A549 (cell line): Measurements from ENCODE around the gene ENTPD3. TPM values are rescaled to one million over a fixed set of nuclear protein-coding genes. Genes with fewer than 3 reads are reported as not detected.
A peak's percentile ranks its signal among the peaks of the same experiment; 100 is the strongest.

Source experiments
- ATAC-seq, 2 experiments: fragments of 200-7000 bp in 1 of 2; fragments of >200 bp in 1 of 2; cut with Nextera tagmentation in 1 of 2; cut with Tn5 transposase in 1 of 2; 3 replicates each; pipeline versions ENCODE4 v1.8.0 to v1.9.1; 2018 to 2020; ENCODE audit warnings: mild to moderate bottlenecking in 1 of 2, moderate library complexity in 1 of 2
- CTCF ChIA-PET: fragments of 300-600 bp; sonication (Branson Sonifier 250); formaldehyde crosslinking; extraction: SDS; loops from one replicate; lab custom pipeline; 2021; ENCODE audit warnings: antibody characterized with exemption, inconsistent platforms; lab: Yijun Ruan, JAX
- POLR2A ChIA-PET: fragments of 350-600 bp; formaldehyde crosslinking; extraction: SDS; loops from one replicate; lab custom pipeline; 2021; ENCODE audit warnings: antibody characterized with exemption, inconsistent platforms; lab: Yijun Ruan, JAX
- DNase-seq, 2 experiments: peaks; one replicate each; pipeline versions ENCODE4 v3.0.0 to v3.0.0-alpha.2; 2011 to 2016; ENCODE audit warnings: low read depth in 1 of 2, low spot score in 1 of 2
- FAIRE-seq: peaks from 2 replicates; lab custom pipeline; 2011; peaks lifted over from hg19 to GRCh38; lab: Jason Lieb, UNC
- H3K27ac ChIP-seq, 2 experiments: fragments of >200 bp; sonication (Bioruptor Twin); formaldehyde crosslinking; 3 replicates each; pipeline ENCODE4 v1.5.1; 2016 to 2017
- H3K4me1 ChIP-seq: fragments of >200 bp; sonication (Bioruptor Twin); formaldehyde crosslinking; 3 replicates; pipeline ENCODE4 v1.6.1; 2016
- H3K4me2 ChIP-seq: fragments of >200 bp; sonication (Bioruptor Twin); formaldehyde crosslinking; 3 replicates; pipeline ENCODE4 v1.6.1; 2016
- H3K4me3 ChIP-seq: fragments of >200 bp; sonication (Bioruptor Twin); formaldehyde crosslinking; 3 replicates; pipeline ENCODE4 v1.5.1; 2016
- H3K9me3 ChIP-seq: fragments of >200 bp; sonication (Bioruptor Twin); formaldehyde crosslinking; 3 replicates; pipeline ENCODE4 v1.6.1; 2016
- ATOH8 ChIP-seq: fragments of 250-450 bp; sonication (Bioruptor Pico); IDR thresholded peaks from 2 replicates; pipeline ENCODE4 v1.5.0; 2020; ENCODE audit warnings: low read depth, mild to moderate bottlenecking, moderate library complexity
- CBX2 ChIP-seq: fragments of 200-600 bp; sonication (generic); IDR thresholded peaks from 2 replicates; pipeline ENCODE4 v1.6.1; 2016; ENCODE audit warnings: low read depth, mild to moderate bottlenecking, borderline replicate concordance
- CBX8 ChIP-seq: fragments of 200-600 bp; sonication (generic); IDR thresholded peaks from 2 replicates; pipeline ENCODE4 v1.6.1; 2016
- CHD4 ChIP-seq: fragments of 200-600 bp; sonication (generic); IDR thresholded peaks from 2 replicates; pipeline ENCODE4 v1.6.1; 2016; ENCODE audit warnings: antibody characterized with exemption, mild to moderate bottlenecking, borderline replicate concordance
- CTCF ChIP-seq: fragments of >200 bp; sonication (Bioruptor Twin); formaldehyde crosslinking; IDR thresholded peaks from 3 replicates; pipeline ENCODE4 v1.5.1; 2016
- EHF ChIP-seq: fragments of 250-450 bp; sonication (Bioruptor Pico); IDR thresholded peaks from 2 replicates; pipeline ENCODE4 v1.5.0; 2020; ENCODE audit warnings: mild to moderate bottlenecking
- FOSL2 ChIP-seq, 2 experiments: fragments of 450-650 bp in 1 of 2; fragments of >200 bp in 1 of 2; sonication (Bioruptor Twin) in 1 of 2; formaldehyde crosslinking; IDR thresholded peaks; 2 replicates each; pipeline versions ENCODE4 v1.5.0 to v1.6.1; 2016 to 2020; ENCODE audit warnings: mild to moderate bottlenecking in 1 of 2, moderate library complexity in 1 of 2
- HEYL ChIP-seq: fragments of 250-450 bp; sonication (Bioruptor Pico); IDR thresholded peaks from 2 replicates; pipeline ENCODE4 v1.8.0; 2021; ENCODE audit warnings: mild to moderate bottlenecking, moderate library complexity
- HMGXB4 ChIP-seq: fragments of 250-450 bp; sonication (Bioruptor Pico); IDR thresholded peaks from 2 replicates; pipeline ENCODE4 v1.5.0; 2021; ENCODE audit warnings: mild to moderate bottlenecking, moderate library complexity, borderline replicate concordance
- HOXB5 ChIP-seq: fragments of 250-450 bp; sonication (Bioruptor Pico); IDR thresholded peaks from 2 replicates; pipeline ENCODE4 v1.5.0; 2020; ENCODE audit warnings: mild to moderate bottlenecking, moderate library complexity
- JUNB ChIP-seq: fragments of >200 bp; sonication (Bioruptor Twin); formaldehyde crosslinking; IDR thresholded peaks from 2 replicates; pipeline ENCODE4 v1.6.1; 2016
- KDM1A ChIP-seq: fragments of 200-600 bp; sonication (generic); IDR thresholded peaks from 2 replicates; pipeline ENCODE4 v1.6.1; 2016; ENCODE audit warnings: low read depth, mild to moderate bottlenecking
- MAX ChIP-seq: IDR thresholded peaks from 2 replicates; pipeline ENCODE4 v1.6.1; 2012
- MYC ChIP-seq: IDR thresholded peaks from 2 replicates; pipeline ENCODE4 v1.6.1; 2012; ENCODE audit warnings: mild to moderate bottlenecking, inconsistent platforms, low read length, improper control_type of control experiment, borderline replicate concordance
- NFE2L2 ChIP-seq: fragments of 150-350 bp; conservative IDR thresholded peaks from 2 replicates; pipeline ENCODE4 v1.6.1; 2014; ENCODE audit warnings: low read length
- POLR2A ChIP-seq: IDR thresholded peaks from 2 replicates; pipeline ENCODE4 v1.6.1; 2012; ENCODE audit warnings: mild to moderate bottlenecking, low read length
- RAD21 ChIP-seq, 2 experiments: fragments of >200 bp in 1 of 2; sonication (Bioruptor Twin) in 1 of 2; formaldehyde crosslinking in 1 of 2; IDR thresholded peaks in 1 of 2; conservative IDR thresholded peaks in 1 of 2; 2 replicates in 1 of 2; 3 replicates in 1 of 2; pipeline ENCODE4 v1.6.1; 2012 to 2018; ENCODE audit warnings: inconsistent platforms in 1 of 2
- RFX5 ChIP-seq: fragments of 450-650 bp; IDR thresholded peaks from 2 replicates; pipeline ENCODE4 v1.7.1; 2014; ENCODE audit warnings: antibody characterized with exemption, mild to moderate bottlenecking, moderate library complexity
- SREBF2 ChIP-seq: fragments of 450-650 bp; IDR thresholded peaks from 2 replicates; pipeline ENCODE4 v1.6.1; 2014; ENCODE audit warnings: mild to moderate bottlenecking, moderate library complexity
- TFCP2L1 ChIP-seq: fragments of 250-450 bp; sonication (Bioruptor Pico); IDR thresholded peaks from 2 replicates; pipeline ENCODE4 v1.5.0; 2021; ENCODE audit warnings: mild to moderate bottlenecking
- USF2 ChIP-seq: fragments of 450-650 bp; IDR thresholded peaks from 2 replicates; pipeline ENCODE4 v1.6.1; 2014; ENCODE audit warnings: antibody characterized with exemption
- WGBS: methylation state at CpG from one replicate; pipeline ENCODE4 v1.1.6; 2017; ENCODE audit errors: missing lambda C conversion rate; 5-methylcytosine and 5-hydroxymethylcytosine counted together
- polyA plus RNA-seq, 4 experiments: library from polyadenylated mRNA; depleted of rRNA in 3 of 4; stranded (reverse); fragments of >200 nt; fragmentation: RNase III in 1 of 4; extraction: RNeasy Plus Mini Kit Qiagen cat#74134 plus additional on column Dnase treatment in 1 of 4; gene quantifications; 2 replicates in 3 of 4; 3 replicates in 1 of 4; pipeline ENCODE4 v1.2.3, GENCODE V29; 2011 to 2017

ENTPD3 gene
- polyA plus RNA-seq, 2 of the 4 experiments (the other 2 are of a cell fraction), result not detected

GRCh38 chr3:40453933-40454332 is 66.9 kb downstream of the ENTPD3 start:
- no peak for TF ChIP-seq ATOH8
- TF ChIP-seq NFE2L2, result no peak
- no peaks in the 10 kb centered on the region for H3K9me3 ChIP-seq
- ChIA-PET CTCF (interaction anchor here (2.0 kb wide), 1 partner anchor 11 kb away, joined by 5 read pairs; no protein-coding TSS in a partner anchor), POLR2A (interaction anchor here (1.2 to 2.0 kb wide), 2 partner anchors 23 to 70 kb away, joined by 3 to 6 read pairs; partner anchors contain the start of genes ZNF619 and ZNF621)
- WGBS, result 19% methylated on average over 6 of the region's 6 CpGs
- no peak overlapping the region for H3K27ac ChIP-seq
- peaks cover 19% of the 10 kb centered on the region for H3K4me1 ChIP-seq
- peak overlapping the region; percentile 57 for H3K4me3 ChIP-seq
- DNase-seq (no peak), FAIRE-seq (no peak), ATAC-seq (no peak)
- H3K4me2 ChIP-seq, result peak overlapping the region; percentile 89

GRCh38 chr3:40455328-40455727 is 68.3 kb downstream of the ENTPD3 start:
- ATAC-seq (no peak), FAIRE-seq (no peak), DNase-seq (no peak)
- Histone ChIP-seq H3K9me3 (no peaks in the 10 kb centered on the region), H3K27ac (no peak overlapping the region), H3K4me2 (no peak overlapping the region), H3K4me1 (peaks cover 32% of the 10 kb centered on the region), H3K4me3 (no peak overlapping the region)
- TF ChIP-seq HOXB5 (no peak), FOSL2 (IDR thresholded peaks at IDR 0.05) (no peak), FOSL2 (CRISPR knock-in tag; IDR thresholded peaks at IDR 0.05) (no peak), CTCF (no peak), TFCP2L1 (CRISPR knock-in tag) (no peak)
- WGBS, result 83% methylated on average over 2 of the region's 4 CpGs
- ChIA-PET CTCF (interaction anchor here (2.0 kb wide), 1 partner anchor 10 kb away, joined by 5 read pairs; no protein-coding TSS in a partner anchor), POLR2A (no interaction called here)

GRCh38 chr3:40456279-40456939 is 69.4 kb downstream of the ENTPD3 start:
- WGBS, result 60% methylated on average over 29 of the region's 29 CpGs
- peaks cover 35% of the 10 kb centered on the region for H3K4me1 ChIP-seq
- ATAC-seq, result no peak

More at GRCh38 chr3:40456279-40456939, 69.4 kb downstream of the ENTPD3 start:
- no peak for DNase-seq
- Histone ChIP-seq H3K9me3 (no peaks in the 10 kb centered on the region), H3K27ac (peak overlapping the region; percentile 93 to 99), H3K4me2 (peak overlapping the region; percentile 90), H3K4me3 (peak overlapping the region; percentile 93)
- TF ChIP-seq CBX8 (no peak), HOXB5 (no peak), EHF (no peak), MAX (no peak), CBX2 (no peak), NFE2L2 (no peak), SREBF2 (no peak), JUNB (no peak), USF2 (no peak), RAD21 (conservative IDR thresholded peaks at IDR 0.05 in 1 of 2, IDR thresholded peaks at IDR 0.05 in 1 of 2) (no peak), KDM1A (no peak), HEYL (CRISPR knock-in tag) (no peak), HMGXB4 (CRISPR knock-in tag) (no peak), RFX5 (no peak), MYC (no peak), POLR2A (no peak), CHD4 (no peak), FOSL2 (IDR thresholded peaks at IDR 0.05) (no peak), FOSL2 (CRISPR knock-in tag; IDR thresholded peaks at IDR 0.05) (no peak)
- ChIA-PET CTCF (no interaction called here), POLR2A (interaction anchor here (0.7 to 1.4 kb wide), 4 partner anchors 21 to 746 kb away, joined by 3 to 7 read pairs (median 6); partner anchors contain the start of genes ZNF619, ZNF620 and ZNF621)
- no peak for FAIRE-seq
